Osteocyte (in vitro differentiated cells): Measurements from ENCODE around the gene CUL9. TPM values are rescaled to one million over a fixed set of nuclear protein-coding genes. Genes with fewer than 3 reads are reported as not detected.

ENCODE experiments used
- DNase-seq: peaks from one replicate; pipeline ENCODE4 v3.0.0; 2021; ENCODE audit warnings: mixed read lengths; ENCODE audit not compliant: unreplicated experiment; ENCODE audit errors: extremely low spot score
- H3K27ac Mint-ChIP-seq: one replicate; pipeline ENCODE4 v1.8.0; 2021; ENCODE audit warnings: mild to moderate bottlenecking, mixed read lengths; ENCODE audit not compliant: unreplicated experiment
- H3K27me3 Mint-ChIP-seq: one replicate; pipeline ENCODE4 v1.8.0; 2021; ENCODE audit warnings: mixed read lengths; ENCODE audit not compliant: unreplicated experiment
- H3K36me3 Mint-ChIP-seq: one replicate; pipeline ENCODE4 v1.8.0; 2021; ENCODE audit warnings: mixed read lengths; ENCODE audit not compliant: unreplicated experiment
- H3K4me1 Mint-ChIP-seq: one replicate; pipeline ENCODE4 v1.8.0; 2021; ENCODE audit warnings: mixed read lengths; ENCODE audit not compliant: unreplicated experiment
- H3K4me3 Mint-ChIP-seq: one replicate; pipeline ENCODE4 v1.8.0; 2021; ENCODE audit warnings: mild to moderate bottlenecking, moderate library complexity, mixed read lengths; ENCODE audit not compliant: unreplicated experiment
- H3K9me3 Mint-ChIP-seq: one replicate; pipeline ENCODE4 v1.8.0; 2021; ENCODE audit warnings: mixed read lengths; ENCODE audit not compliant: unreplicated experiment
- CTCF ChIP-seq: fragments of 200-600 bp; sonication (generic); IDR thresholded peaks from 2 replicates; pipeline ENCODE4 v1.5.0; 2021; ENCODE audit warnings: antibody characterized with exemption, mild to moderate bottlenecking, moderate library complexity
- total RNA-seq: library from RNA; stranded (reverse); gene quantifications from 2 replicates; pipeline ENCODE4 v1.2.1, GENCODE V29; 2021

The CUL9 gene
- total RNA-seq, 1 donor from 2014 or later: 39.5 TPM

- peaks cover 19% of the 10 kb centered on the region for H3K36me3 Mint-ChIP-seq
- H3K27ac Mint-ChIP-seq: no peak overlapping the region
- no peak for TF ChIP-seq CTCF
- H3K4me3 Mint-ChIP-seq: no peak overlapping the region
- peaks cover 5% of the 10 kb centered on the region for H3K4me1 Mint-ChIP-seq
- no peaks in the 10 kb centered on the region for H3K9me3 Mint-ChIP-seq
- no peak for DNase-seq
- H3K27me3 Mint-ChIP-seq: no peaks in the 10 kb centered on the region
Measured at GRCh38 chr6:43219814-43220213, 37.8 kb downstream of the CUL9 start.

GRCh38 chr6:43220439-43220951 is 38.5 kb downstream of the CUL9 start:
- H3K9me3 Mint-ChIP-seq: no peaks in the 10 kb centered on the region
- H3K36me3 Mint-ChIP-seq: peaks cover 16% of the 10 kb centered on the region
- H3K27me3 Mint-ChIP-seq: no peaks in the 10 kb centered on the region
- DNase-seq: no peak
- no peak overlapping the region for H3K4me3 Mint-ChIP-seq
- peaks cover 5% of the 10 kb centered on the region for H3K4me1 Mint-ChIP-seq
- TF ChIP-seq CTCF: no peak
- no peak overlapping the region for H3K27ac Mint-ChIP-seq

GRCh38 chr6:43221046-43221972 is 39.3 kb downstream of the CUL9 start:
- no peak for DNase-seq

GRCh38 chr6:43222418-43223059 is 40.5 kb downstream of the CUL9 start:
- no peak overlapping the region for H3K4me3 Mint-ChIP-seq
- DNase-seq: no peak
- no peak overlapping the region for H3K27ac Mint-ChIP-seq
- H3K4me1 Mint-ChIP-seq: peaks cover 5% of the 10 kb centered on the region
- peaks cover 10% of the 10 kb centered on the region for H3K36me3 Mint-ChIP-seq
- no peak for TF ChIP-seq CTCF
- no peaks in the 10 kb centered on the region for H3K9me3 Mint-ChIP-seq
- H3K27me3 Mint-ChIP-seq: no peaks in the 10 kb centered on the region

More at GRCh38 chr6:43221046-43221972, 39.3 kb downstream of the CUL9 start:
- peaks cover 14% of the 10 kb centered on the region for H3K36me3 Mint-ChIP-seq
- H3K9me3 Mint-ChIP-seq: no peaks in the 10 kb centered on the region
- TF ChIP-seq CTCF: no peak
- no peak overlapping the region for H3K27ac Mint-ChIP-seq
- no peak overlapping the region for H3K4me3 Mint-ChIP-seq
- H3K4me1 Mint-ChIP-seq: peaks cover 5% of the 10 kb centered on the region
- no peaks in the 10 kb centered on the region for H3K27me3 Mint-ChIP-seq

- TF ChIP-seq CTCF: no peak
- H3K36me3 Mint-ChIP-seq: peaks cover 9% of the 10 kb centered on the region
- no peak overlapping the region for H3K27ac Mint-ChIP-seq
- H3K27me3 Mint-ChIP-seq: no peaks in the 10 kb centered on the region
- no peak overlapping the region for H3K4me3 Mint-ChIP-seq
- H3K4me1 Mint-ChIP-seq: peaks cover 10% of the 10 kb centered on the region
- H3K9me3 Mint-ChIP-seq: no peaks in the 10 kb centered on the region
- no peak for DNase-seq
Measured at GRCh38 chr6:43223175-43223574, 41.2 kb downstream of the CUL9 start.
